Stimulated activated naive CD8-positive, alpha-beta T cell treated with anti-CD3 and anti-CD28 coated beads, Interleukin-15, Interleukin-2, amounts not matched to agents 100 ng/mL and 50 ng/mL, for 24 hours (primary cell): ENCODE data around the gene PTPRN.

Experiments used
- H3K27ac Mint-ChIP-seq: one replicate; pipeline ENCODE4 v1.8.0; 2021; ENCODE audit warnings: mild to moderate bottlenecking, mixed read lengths
- H3K27me3 Mint-ChIP-seq: one replicate; pipeline ENCODE4 v1.8.0; 2021; ENCODE audit warnings: mixed read lengths
- H3K36me3 Mint-ChIP-seq: one replicate; pipeline ENCODE4 v1.8.0; 2021; ENCODE audit warnings: low read depth, mixed read lengths
- H3K4me1 Mint-ChIP-seq: one replicate; pipeline ENCODE4 v1.8.0; 2021; ENCODE audit warnings: low read depth, mixed read lengths
- H3K4me3 Mint-ChIP-seq: one replicate; pipeline ENCODE4 v1.8.0; 2021; ENCODE audit warnings: mild to moderate bottlenecking, mixed read lengths
- H3K9me3 Mint-ChIP-seq: one replicate; pipeline ENCODE4 v1.8.0; 2021; ENCODE audit warnings: mixed read lengths

PTPRN gene

DNA sequence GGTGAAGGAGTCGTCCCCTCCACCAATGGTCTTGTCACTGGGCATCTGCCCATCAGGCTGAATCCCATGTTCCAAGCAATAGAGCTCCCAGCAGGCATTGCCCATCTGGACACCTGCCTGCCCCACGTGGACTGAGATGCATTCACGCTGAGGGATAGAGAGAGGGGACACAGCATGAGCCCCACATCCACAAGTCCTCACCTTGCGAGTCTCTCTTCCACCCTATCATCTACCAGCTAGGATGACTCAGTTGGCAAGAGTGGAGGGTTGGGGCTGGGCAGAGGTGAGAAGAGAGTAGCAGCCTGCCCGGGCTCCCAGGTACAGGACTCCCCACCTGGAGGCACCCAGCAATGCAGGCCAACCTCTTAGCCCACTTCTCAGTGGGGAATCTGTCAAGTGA lies 57.1 kb downstream of the PTPRN start:
- Mint-ChIP-seq H3K4me1 (peaks cover 73% of the 10 kb centered on the region), H3K27me3 (no peaks in the 10 kb centered on the region), H3K9me3 (no peaks in the 10 kb centered on the region), H3K4me3 (peak overlapping the region; percentile 87), H3K27ac (peak overlapping the region; percentile 91), H3K36me3 (peaks cover 47% of the 10 kb centered on the region)

DNA sequence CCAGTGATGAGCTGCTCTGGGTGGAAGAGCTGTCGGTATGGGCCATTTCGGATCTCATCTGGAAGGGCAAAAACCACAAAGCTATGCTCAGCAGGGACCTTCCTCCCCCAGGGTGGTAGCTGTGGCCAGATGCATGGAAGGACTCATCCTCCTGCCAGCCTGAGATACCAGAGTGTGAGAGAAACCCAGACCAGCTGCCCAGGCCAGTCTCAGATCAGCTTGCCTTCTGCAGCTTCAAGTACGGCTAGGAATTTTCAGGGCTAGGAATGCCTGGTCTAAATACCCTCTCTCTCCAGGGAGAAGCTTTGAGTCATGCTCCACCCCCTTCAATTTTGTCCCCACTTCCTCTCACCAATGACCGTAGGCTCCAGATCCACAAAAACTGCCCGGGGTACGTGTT lies 57.5 kb downstream of the PTPRN start:
- peak overlapping the region; percentile 91 for H3K27ac Mint-ChIP-seq
- no peaks in the 10 kb centered on the region for H3K9me3 Mint-ChIP-seq
- H3K36me3 Mint-ChIP-seq = peaks cover 52% of the 10 kb centered on the region
- H3K4me1 Mint-ChIP-seq = peaks cover 78% of the 10 kb centered on the region
- peak overlapping the region; percentile 87 for H3K4me3 Mint-ChIP-seq
- no peaks in the 10 kb centered on the region for H3K27me3 Mint-ChIP-seq

GRCh38 chr2:219250049-219250781 lies 59.0 kb downstream of the PTPRN start:
- Mint-ChIP-seq H3K27me3 (no peaks in the 10 kb centered on the region), H3K36me3 (peaks cover 52% of the 10 kb centered on the region), H3K27ac (peak overlapping the region; percentile 24), H3K4me3 (peak overlapping the region; percentile 87), H3K9me3 (no peaks in the 10 kb centered on the region), H3K4me1 (peaks cover 78% of the 10 kb centered on the region)

DNA sequence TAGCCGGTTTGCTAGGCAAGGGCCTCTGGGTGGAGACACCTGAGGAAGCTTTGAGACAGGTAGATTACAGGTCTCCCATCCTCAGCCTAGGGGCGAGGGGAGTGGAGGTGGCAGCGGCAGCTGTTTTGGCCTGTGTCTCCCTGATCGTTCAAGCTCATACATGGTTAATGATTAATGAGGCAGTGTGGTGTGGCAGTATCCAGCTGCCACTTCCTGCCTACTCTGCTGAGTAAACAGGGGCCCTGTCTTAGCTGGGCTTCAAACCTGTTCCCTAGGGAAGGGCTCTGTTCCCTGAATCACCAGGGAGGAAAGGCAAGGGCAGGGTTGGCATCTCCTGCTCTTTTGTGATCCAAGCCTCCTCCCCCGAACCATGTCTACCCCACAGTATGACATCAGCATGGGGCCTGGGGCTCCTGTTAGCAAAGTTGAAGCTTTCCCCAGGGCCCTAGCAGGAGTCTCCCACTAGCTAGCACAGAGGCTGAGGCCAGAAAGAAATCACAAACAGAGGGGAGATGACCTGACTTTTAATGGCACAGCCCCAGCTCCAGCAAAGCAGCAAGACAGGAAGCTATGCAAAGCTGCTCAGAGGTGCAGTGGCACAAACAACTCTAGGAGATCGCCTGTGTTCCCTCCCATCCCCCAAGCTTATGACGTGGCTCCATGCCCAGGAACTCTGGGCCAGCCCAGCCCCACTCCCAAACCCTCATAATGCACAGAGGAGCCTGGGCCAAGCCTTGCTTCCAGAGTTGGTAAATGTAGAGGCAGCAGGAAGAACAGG lies 59.8 kb downstream of the PTPRN start:
- Mint-ChIP-seq H3K36me3 (peaks cover 52% of the 10 kb centered on the region), H3K4me1 (peaks cover 75% of the 10 kb centered on the region), H3K27ac (peak overlapping the region; percentile 77), H3K4me3 (peak overlapping the region; percentile 87), H3K27me3 (no peaks in the 10 kb centered on the region), H3K9me3 (no peaks in the 10 kb centered on the region)

- no peaks in the 10 kb centered on the region for H3K9me3 Mint-ChIP-seq
- H3K4me1 Mint-ChIP-seq = peaks cover 79% of the 10 kb centered on the region
- H3K36me3 Mint-ChIP-seq = peaks cover 52% of the 10 kb centered on the region
- peak overlapping the region; percentile 87 for H3K4me3 Mint-ChIP-seq
- H3K27me3 Mint-ChIP-seq = no peaks in the 10 kb centered on the region
- peak overlapping the region; percentile 77 for H3K27ac Mint-ChIP-seq
Measured at GRCh38 chr2:219248845-219249202, 60.4 kb downstream of the PTPRN start.

- H3K27me3 Mint-ChIP-seq = no peaks in the 10 kb centered on the region
- no peaks in the 10 kb centered on the region for H3K9me3 Mint-ChIP-seq
- H3K4me1 Mint-ChIP-seq = peaks cover 85% of the 10 kb centered on the region
- peak overlapping the region; percentile 92 for H3K4me3 Mint-ChIP-seq
- peaks cover 52% of the 10 kb centered on the region for H3K36me3 Mint-ChIP-seq
- peak overlapping the region; percentile 76 for H3K27ac Mint-ChIP-seq
Measured at GRCh38 chr2:219247678-219248642, 61.2 kb downstream of the PTPRN start.

DNA sequence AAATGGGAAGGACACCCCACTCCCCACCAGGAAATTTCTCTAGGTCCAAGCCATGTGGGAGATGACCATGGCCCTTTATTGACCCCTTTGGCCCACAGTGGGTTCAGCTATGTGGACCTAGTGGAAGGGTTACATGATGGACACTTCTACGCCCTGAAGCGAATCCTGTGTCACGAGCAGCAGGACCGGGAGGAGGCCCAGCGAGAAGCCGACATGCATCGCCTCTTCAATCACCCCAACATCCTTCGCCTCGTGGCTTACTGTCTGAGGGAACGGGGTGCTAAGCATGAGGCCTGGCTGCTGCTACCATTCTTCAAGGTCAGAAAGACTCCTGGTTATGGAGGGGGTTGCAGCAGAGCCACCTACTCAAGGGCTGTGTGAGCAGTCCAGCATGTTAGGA lies 62.6 kb downstream of the PTPRN start:
- H3K36me3 Mint-ChIP-seq = peaks cover 41% of the 10 kb centered on the region
- H3K9me3 Mint-ChIP-seq = no peaks in the 10 kb centered on the region
- peak overlapping the region; percentile 76 for H3K27ac Mint-ChIP-seq
- H3K4me3 Mint-ChIP-seq = peak overlapping the region; percentile 92
- H3K4me1 Mint-ChIP-seq = peaks cover 73% of the 10 kb centered on the region
- no peaks in the 10 kb centered on the region for H3K27me3 Mint-ChIP-seq

DNA sequence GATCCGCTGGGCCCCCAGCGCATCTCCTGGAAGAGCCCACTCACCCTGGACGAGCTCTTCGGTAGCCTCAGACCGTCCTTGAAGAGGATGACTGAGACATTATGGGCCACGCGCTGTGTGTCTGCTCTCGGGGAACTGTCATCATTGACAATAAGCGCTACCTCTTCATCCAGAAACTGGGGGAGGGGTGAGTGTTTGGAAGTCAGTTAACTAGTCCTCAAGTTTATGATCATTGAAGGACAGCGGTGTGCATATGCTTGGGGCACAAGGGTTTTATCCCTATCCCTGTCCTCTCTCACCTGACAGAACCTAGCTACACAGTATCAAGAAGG lies 63.3 kb downstream of the PTPRN start:
- Mint-ChIP-seq H3K27me3 (no peaks in the 10 kb centered on the region), H3K27ac (peak overlapping the region; percentile 96), H3K9me3 (no peaks in the 10 kb centered on the region), H3K4me3 (peak overlapping the region; percentile 92), H3K36me3 (peaks cover 34% of the 10 kb centered on the region), H3K4me1 (peaks cover 67% of the 10 kb centered on the region)

DNA sequence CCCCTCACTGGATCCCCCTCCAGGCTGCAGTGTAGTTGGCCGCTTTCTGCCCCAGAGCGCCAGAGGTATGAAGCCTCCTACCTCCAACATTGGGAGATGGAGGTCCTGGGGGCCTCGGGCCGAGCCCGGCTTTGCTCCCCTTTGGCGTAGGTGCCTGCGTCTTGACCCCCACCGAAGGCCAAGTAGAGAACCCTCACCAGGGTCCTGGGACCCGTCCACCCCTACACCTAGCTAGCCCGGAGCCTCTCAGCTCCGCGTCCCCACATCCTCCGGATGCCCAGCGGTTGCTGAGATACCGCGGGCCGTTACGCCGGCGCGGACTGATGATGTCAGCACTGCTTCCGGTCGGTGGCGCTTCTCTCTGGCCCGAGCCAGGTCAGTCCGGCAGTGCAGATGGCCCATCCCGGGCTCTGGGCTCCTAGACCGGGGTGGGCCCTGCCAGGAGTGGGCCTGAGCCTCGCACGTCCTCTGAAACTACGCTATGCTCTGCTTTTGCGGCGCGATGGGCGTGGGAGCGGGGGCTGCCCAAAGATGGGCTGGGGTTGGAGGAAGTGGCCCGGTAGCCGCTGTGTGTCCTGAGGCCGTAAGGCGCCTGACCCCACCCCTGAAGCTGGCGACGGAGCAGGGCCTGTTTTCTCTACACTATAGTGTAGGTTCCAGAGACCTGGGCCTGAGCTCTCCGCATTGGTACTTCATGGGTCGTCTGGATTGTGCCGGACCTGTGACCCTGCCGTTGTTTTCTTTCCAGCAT lies 63.9 kb downstream of the PTPRN start, which contains the start of the genes GLB1L and STK16:
TSS of gene GLB1L (minus strand) at position 297 of the 751 bp plus-strand sequence. CDS start 1,871 bp downstream, outside the sequence.
TSS of gene STK16 (plus strand) at position 332 of the 751 bp plus-strand sequence. CDS start 521 bp downstream, outside the sequence.
- Mint-ChIP-seq H3K4me3 (peak within 1 kb of the TSS; percentile 92), H3K4me1 (peaks cover 61% of the 10 kb centered on the region), H3K9me3 (no peaks in the 10 kb centered on the region), H3K27ac (peak within 1 kb of the TSS; percentile 96), H3K27me3 (no peaks in the 10 kb centered on the region), H3K36me3 (peaks cover 29% of the 10 kb centered on the region)

- no peaks in the 10 kb centered on the region for H3K27me3 Mint-ChIP-seq
- H3K4me3 Mint-ChIP-seq = peak overlapping the region; percentile 92
- peaks cover 56% of the 10 kb centered on the region for H3K4me1 Mint-ChIP-seq
- H3K9me3 Mint-ChIP-seq = no peaks in the 10 kb centered on the region
- H3K27ac Mint-ChIP-seq = peak overlapping the region; percentile 96
- H3K36me3 Mint-ChIP-seq = peaks cover 23% of the 10 kb centered on the region
Measured at GRCh38 chr2:219244789-219245147, 64.4 kb downstream of the PTPRN start.

GRCh38 chr2:219243291-219243761 lies 65.9 kb downstream of the PTPRN start:
- Mint-ChIP-seq H3K4me3 (peak overlapping the region; percentile 64), H3K9me3 (no peaks in the 10 kb centered on the region), H3K27me3 (no peaks in the 10 kb centered on the region), H3K27ac (no peak overlapping the region), H3K36me3 (peaks cover 11% of the 10 kb centered on the region), H3K4me1 (peaks cover 41% of the 10 kb centered on the region)
